Suprapubic skin (tissue), 4 donors: Measurements from ENCODE around the gene SMG7. TPM values are rescaled to one million over a fixed set of nuclear protein-coding genes. Genes with fewer than 3 reads are reported as not detected.

Experiments used
- DNase-seq, 2 donors: peaks; one replicate each; pipeline ENCODE4 v3.0.0-alpha.2; 2019; ENCODE audit warnings: low spot score in 2 of 2
- H3K27ac ChIP-seq: fragments of 200-600 bp; sonication (generic); one replicate; pipeline ENCODE4 v1.5.1; 2019
- H3K27me3 ChIP-seq: fragments of 200-600 bp; sonication (generic); one replicate; pipeline ENCODE4 v1.5.1; 2019
- H3K36me3 ChIP-seq: fragments of 200-600 bp; sonication (generic); one replicate; pipeline ENCODE4 v1.5.1; 2019
- H3K4me1 ChIP-seq: fragments of 200-600 bp; sonication (generic); one replicate; pipeline ENCODE4 v1.5.1; 2019
- H3K4me3 ChIP-seq: fragments of 200-600 bp; sonication (generic); one replicate; pipeline ENCODE4 v1.5.1; 2019; ENCODE audit warnings: mild to moderate bottlenecking
- H3K9me3 ChIP-seq: fragments of 200-600 bp; sonication (generic); one replicate; pipeline ENCODE4 v1.5.1; 2019
- CTCF ChIP-seq, 2 donors: fragments of 200-600 bp in 1 of 2; fragments of 450-650 bp in 1 of 2; sonication (generic) in 1 of 2; IDR thresholded peaks; one replicate each; pipeline ENCODE4 v1.5.1; 2016 to 2019; ENCODE audit warnings: antibody characterized with exemption in 2 of 2, mild to moderate bottlenecking in 1 of 2, moderate library complexity in 1 of 2
- EP300 ChIP-seq: sonication (generic); formaldehyde crosslinking; IDR thresholded peaks from one replicate; pipeline ENCODE4 v1.6.1; 2017; ENCODE audit warnings: antibody characterized with exemption
- POLR2A ChIP-seq, 2 donors: fragments of 450-650 bp; IDR thresholded peaks; one replicate each; pipeline ENCODE4 v1.6.1; 2017; ENCODE audit warnings: antibody characterized with exemption in 2 of 2, mild to moderate bottlenecking in 2 of 2, moderate library complexity in 2 of 2
- POLR2AphosphoS5 ChIP-seq, 3 donors: sonication (generic); formaldehyde crosslinking; IDR thresholded peaks; one replicate each; pipeline ENCODE4 v1.6.1; 2017; ENCODE audit warnings: antibody characterized with exemption in 3 of 3
- WGBS: methylation state at CpG from one replicate; pipeline ENCODE4 v1.1.5; 2018; 5-methylcytosine and 5-hydroxymethylcytosine counted together
- total RNA-seq, 4 donors: library from RNA; depleted of rRNA; stranded (reverse); fragments of >200 nt; gene quantifications; one replicate each; pipeline ENCODE4 v1.1.0, GENCODE V29; 2016

The SMG7 gene
- total RNA-seq, 4 donors from 2014 or later, result 34.4 to 65.3 (median 41.8) TPM

- no peak for DNase-seq
- Histone ChIP-seq H3K4me3 (no peak overlapping the region), H3K27me3 (peaks cover 19% of the 10 kb centered on the region), H3K9me3 (no peaks in the 10 kb centered on the region), H3K27ac (no peak overlapping the region), H3K4me1 (peaks cover 7% of the 10 kb centered on the region), H3K36me3 (no peaks in the 10 kb centered on the region)
- TF ChIP-seq CTCF (IDR thresholded peaks at IDR 0.05) (no peak), EP300 (no peak), POLR2A (IDR thresholded peaks at IDR 0.05) (no peak), POLR2AphosphoS5 (IDR thresholded peaks at IDR 0.05) (no peak)
- 89% methylated on average over 3 of the region's 3 CpGs for WGBS
These were observed 14.8 kb upstream of the SMG7 start for GRCh38 chr1:183457449-183457848.

GRCh38 chr1:183460596-183460995 is 11.7 kb upstream of the SMG7 start:
- Histone ChIP-seq H3K27ac (no peak overlapping the region), H3K36me3 (no peaks in the 10 kb centered on the region), H3K9me3 (no peaks in the 10 kb centered on the region), H3K4me1 (peaks cover 7% of the 10 kb centered on the region), H3K4me3 (no peak overlapping the region), H3K27me3 (peaks cover 9% of the 10 kb centered on the region)
- no peak for TF ChIP-seq EP300
- no peak for TF ChIP-seq POLR2A (IDR thresholded peaks at IDR 0.05)
- TF ChIP-seq POLR2AphosphoS5 (IDR thresholded peaks at IDR 0.05), result no peak
- no peak for TF ChIP-seq CTCF (IDR thresholded peaks at IDR 0.05)
- 87% methylated on average over 2 of the region's 2 CpGs for WGBS
- DNase-seq, result no peak

DNA sequence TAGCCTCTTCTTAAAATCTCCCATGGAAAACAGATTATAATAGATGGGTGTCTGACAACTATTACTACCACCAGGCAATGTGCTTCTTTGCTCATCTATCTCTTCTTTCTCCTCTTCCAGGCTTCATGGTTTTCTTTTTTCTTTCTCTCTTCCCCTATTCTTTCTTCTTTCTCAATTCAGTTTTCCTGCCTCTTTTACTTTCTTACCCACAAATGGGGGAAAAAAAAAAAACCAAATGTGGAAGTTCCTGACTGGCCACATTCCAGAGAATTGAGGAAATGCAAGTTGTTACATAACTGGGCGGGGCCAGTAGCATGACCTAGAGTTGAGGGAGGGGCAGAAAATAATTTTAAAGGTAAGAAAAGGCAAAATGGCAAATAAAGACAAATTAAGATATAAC is 10.9 kb upstream of the SMG7 start:
- Histone ChIP-seq H3K36me3 (no peaks in the 10 kb centered on the region), H3K27me3 (peaks cover 9% of the 10 kb centered on the region), H3K9me3 (no peaks in the 10 kb centered on the region), H3K27ac (no peak overlapping the region), H3K4me3 (no peak overlapping the region), H3K4me1 (peaks cover 7% of the 10 kb centered on the region)
- TF ChIP-seq POLR2A (IDR thresholded peaks at IDR 0.05), result no peak
- no peak for TF ChIP-seq CTCF (IDR thresholded peaks at IDR 0.05)
- no peak for TF ChIP-seq POLR2AphosphoS5 (IDR thresholded peaks at IDR 0.05)
- TF ChIP-seq EP300, result no peak
- 50% methylated on average over 1 of the region's 1 CpG for WGBS
- no peak for DNase-seq

DNA sequence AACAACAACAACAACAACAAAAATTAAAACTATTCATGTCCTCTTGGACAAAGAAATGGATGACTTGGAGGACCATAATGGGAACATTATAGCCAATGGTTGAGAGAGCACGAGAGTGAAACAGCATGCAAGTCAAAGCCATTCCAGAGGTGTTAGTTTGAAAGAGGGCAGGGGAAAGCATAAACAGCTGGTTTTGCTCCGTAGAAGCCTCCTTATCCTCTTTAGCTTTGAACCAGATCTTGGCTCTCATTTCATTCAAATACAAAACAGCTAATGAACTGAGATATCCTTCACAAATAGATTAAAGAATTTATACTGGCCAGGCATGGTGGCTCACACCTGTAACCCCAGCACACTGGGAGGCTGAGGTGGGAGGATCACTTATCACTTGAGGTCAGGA is 8.7 kb upstream of the SMG7 start:
- no peaks in the 10 kb centered on the region for H3K36me3 ChIP-seq
- no peaks in the 10 kb centered on the region for H3K9me3 ChIP-seq
- H3K4me1 ChIP-seq, result peaks cover 7% of the 10 kb centered on the region
- H3K27ac ChIP-seq, result no peak overlapping the region
- no peak for DNase-seq
- peaks cover 7% of the 10 kb centered on the region for H3K27me3 ChIP-seq
- H3K4me3 ChIP-seq, result no peak overlapping the region
- no peak for TF ChIP-seq POLR2AphosphoS5 (IDR thresholded peaks at IDR 0.05)
- TF ChIP-seq POLR2A (IDR thresholded peaks at IDR 0.05), result no peak
- TF ChIP-seq EP300, result no peak
- no peak for TF ChIP-seq CTCF (IDR thresholded peaks at IDR 0.05)
- 74% methylated on average over 2 of the region's 2 CpGs for WGBS

DNA sequence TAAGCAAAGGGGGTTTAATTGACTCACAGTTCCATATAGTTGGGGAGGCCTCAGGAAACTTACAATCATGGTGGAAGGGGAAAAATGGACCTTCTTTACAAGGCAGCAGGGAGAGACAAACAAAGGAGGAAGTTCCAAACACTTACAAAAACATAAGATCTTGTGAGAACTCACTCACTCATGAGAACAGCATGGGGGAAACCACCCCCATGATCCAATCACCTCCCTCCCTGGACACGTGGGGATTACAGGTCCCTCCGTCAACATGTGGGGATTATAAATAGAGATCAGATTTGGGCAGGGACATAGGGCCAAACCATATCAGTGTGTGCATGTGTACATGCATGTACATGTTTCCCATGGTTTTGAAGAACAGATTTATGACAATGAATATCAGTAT is 5.5 kb upstream of the SMG7 start:
- H3K4me3 ChIP-seq, result no peak overlapping the region
- no peaks in the 10 kb centered on the region for H3K9me3 ChIP-seq
- TF ChIP-seq POLR2A (IDR thresholded peaks at IDR 0.05) (no peak), EP300 (no peak), CTCF (IDR thresholded peaks at IDR 0.05) (no peak), POLR2AphosphoS5 (IDR thresholded peaks at IDR 0.05) (no peak)
- DNase-seq, result no peak
- peaks cover 13% of the 10 kb centered on the region for H3K4me1 ChIP-seq
- 42% methylated on average over 2 of the region's 2 CpGs for WGBS
- peaks cover 3% of the 10 kb centered on the region for H3K27me3 ChIP-seq
- no peak overlapping the region for H3K27ac ChIP-seq
- H3K36me3 ChIP-seq, result no peaks in the 10 kb centered on the region
